Panc1 (cell line): Measurements from ENCODE around the gene VSIR. TPM values are rescaled to one million over a fixed set of nuclear protein-coding genes. Genes with fewer than 3 reads are reported as not detected.

Source experiments
- ATAC-seq: fragments of 200-7000 bp; cut with Tn5 transposase; 2 replicates; pipeline ENCODE4 v1.9.1; 2020; ENCODE audit warnings: mild to moderate bottlenecking, moderate library complexity
- BruUV-seq: library from RNA; stranded (reverse); fragments of 400-500 nt; replicated peaks from 2 replicates; lab custom pipeline; 2021; lab: Mats Ljungman, UMichigan
- CTCF ChIA-PET: fragments of 300-600 bp; sonication (Branson Sonifier 250); formaldehyde crosslinking; loops from one replicate; lab custom pipeline; 2022; ENCODE audit warnings: antibody characterized with exemption; lab: Charles Lee
- POLR2A ChIA-PET: fragments of 300-600 bp; sonication (Branson Sonifier 250); formaldehyde crosslinking; loops from one replicate; lab custom pipeline; 2022; ENCODE audit warnings: antibody characterized with exemption; lab: Charles Lee
- DNase-seq: peaks from one replicate; pipeline ENCODE4 v3.0.0-alpha.2; 2010; ENCODE audit warnings: low read depth, low spot score
- H3K27ac ChIP-seq: 2 replicates; pipeline ENCODE4 v1.5.1; 2011; ENCODE audit warnings: mild to moderate bottlenecking, low read length, inconsistent platforms
- H3K27me3 ChIP-seq: fragments of 200-500 bp; sonication (Bioruptor generic); 2 replicates; pipeline ENCODE4 v1.6.0; 2014; ENCODE audit warnings: low read length, inconsistent platforms; ENCODE audit not compliant: control insufficient read depth, insufficient read depth
- H3K36me3 ChIP-seq: fragments of 200-500 bp; sonication (Bioruptor generic); 2 replicates; pipeline ENCODE4 v1.5.1; 2014; ENCODE audit warnings: inconsistent platforms, mild to moderate bottlenecking, low read length, moderate library complexity; ENCODE audit not compliant: control insufficient read depth, insufficient read depth
- H3K4me1 ChIP-seq: 2 replicates; pipeline ENCODE4 v1.5.1; 2011; ENCODE audit warnings: inconsistent platforms, mild to moderate bottlenecking, low read length, moderate library complexity; ENCODE audit not compliant: control insufficient read depth, insufficient read depth
- H3K4me3 ChIP-seq, 2 experiments: 2 replicates each; pipeline ENCODE4 v1.5.1; 2011 to 2012; ENCODE audit warnings: low read depth in 2 of 2, low read length in 2 of 2, mild to moderate bottlenecking in 2 of 2, inconsistent platforms in 1 of 2, moderate library complexity in 1 of 2
- H3K9me3 ChIP-seq: fragments of 200-500 bp; sonication (Bioruptor generic); 2 replicates; pipeline ENCODE4 v1.5.1; 2014; ENCODE audit warnings: low read depth, mild to moderate bottlenecking, inconsistent platforms, low read length, moderate library complexity; ENCODE audit not compliant: control insufficient read depth, insufficient read depth
- CTCF ChIP-seq: fragments of 450-650 bp; IDR thresholded peaks from 2 replicates; pipeline ENCODE4 v1.5.1; 2017; ENCODE audit warnings: mild to moderate bottlenecking
- POLR2AphosphoS5 ChIP-seq: IDR thresholded peaks from 2 replicates; pipeline ENCODE4 v1.6.1; 2012; ENCODE audit warnings: mild to moderate bottlenecking, low read depth, low read length, moderate library complexity
- REST ChIP-seq, 2 experiments: IDR thresholded peaks; 2 replicates each; pipeline ENCODE4 v1.6.1; 2011 to 2012; ENCODE audit warnings: low read depth in 2 of 2, control low read depth in 1 of 2, low read length in 1 of 2, mild to moderate bottlenecking in 1 of 2, moderate library complexity in 1 of 2; ENCODE audit not compliant: insufficient read depth in 1 of 2
- SIN3A ChIP-seq: IDR thresholded peaks from 2 replicates; pipeline ENCODE4 v1.6.1; 2012; ENCODE audit warnings: low read depth, mild to moderate bottlenecking, low read length, moderate library complexity, borderline replicate concordance; ENCODE audit not compliant: insufficient read depth
- TCF7L2 ChIP-seq: IDR thresholded peaks from 2 replicates; pipeline ENCODE4 v1.6.1; 2011; ENCODE audit warnings: mild to moderate bottlenecking, low read depth, low read length, inconsistent platforms
- in situ Hi-C: cut with HindIII; loops from 2 replicates; pipeline ENCODE4 v1.10.0; 2016; ENCODE audit warnings: low sequenced_read_pairs, low pct_unique_long_range_greater_than_20kb
- intact Hi-C: fragments of 100-400 bp; cut with micrococcal nuclease; formaldehyde crosslinking; loops from one replicate; pipeline ENCODE4 v1.10.0; 2022; ENCODE audit not compliant: unreplicated experiment
- total RNA-seq: library from RNA; stranded (reverse); gene quantifications from one replicate; pipeline ENCODE4 v1.2.1, GENCODE V29; 2021; ENCODE audit not compliant: unreplicated experiment

Gene VSIR
- total RNA-seq, 1 experiment from 2014 or later = 34.9 TPM

DNA sequence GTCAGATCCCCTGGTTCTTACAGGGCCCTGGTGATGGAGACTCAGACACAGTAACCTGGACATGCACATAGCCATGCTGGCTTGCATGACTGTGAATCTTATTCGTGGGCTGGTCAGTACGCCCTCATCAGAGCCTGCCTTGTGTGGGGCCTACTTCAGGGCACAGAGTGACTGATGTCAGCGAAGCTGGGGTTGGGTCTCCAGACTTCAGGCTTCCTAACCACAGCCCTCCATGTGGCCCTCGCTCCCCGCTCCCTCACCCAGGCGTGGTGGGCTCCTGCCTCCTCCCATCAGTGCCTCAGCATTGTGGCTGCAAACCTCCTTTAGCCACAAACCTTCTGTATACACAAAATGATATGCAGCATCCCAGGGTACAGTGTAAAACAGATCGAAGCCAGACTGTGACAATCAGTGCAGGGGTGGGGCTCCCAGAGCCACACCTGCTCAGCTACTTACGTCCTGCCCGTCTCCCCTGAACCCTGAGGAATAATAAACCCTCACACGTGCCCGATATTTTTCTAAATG, 46.7 kb downstream of the VSIR start:
- Histone ChIP-seq H3K4me1 (peaks cover 10% of the 10 kb centered on the region; the same call in 1 of the 2 replicates), H3K36me3 (no peaks in the 10 kb centered on the region), H3K27ac (no peak overlapping the region), H3K9me3 (no peaks in the 10 kb centered on the region), H3K4me3 (no peak overlapping the region), H3K27me3 (no peaks in the 10 kb centered on the region)
- in situ Hi-C loops = no loop called here
- intact Hi-C loops = no loop called here
- CTCF ChIA-PET = no interaction called here
- peak; percentile 44 for ATAC-seq
- no TSS peak for BruUV-seq
- POLR2A ChIA-PET = no interaction called here
- no peak for DNase-seq
- TF ChIP-seq TCF7L2 (no peak), POLR2AphosphoS5 (no peak), CTCF (no peak), SIN3A (no peak), REST (IDR thresholded peaks at IDR 0.05; ENCODE audit: insufficient read depth in 1 of 2, low read depth in 2 of 2, low read length in 1 of 2) (no peak)

GRCh38 chr10:71725998-71726579, 47.2 kb downstream of the VSIR start:
- no peaks in the 10 kb centered on the region for H3K36me3 ChIP-seq
- no peak overlapping the region for H3K4me3 ChIP-seq
- TF ChIP-seq SIN3A = no peak
- no peak for TF ChIP-seq CTCF
- no peak for TF ChIP-seq REST (IDR thresholded peaks at IDR 0.05; ENCODE audit: insufficient read depth in 1 of 2, low read depth in 2 of 2, low read length in 1 of 2)
- TF ChIP-seq POLR2AphosphoS5 = no peak
- TF ChIP-seq TCF7L2 = no peak
- peak; percentile 62 for ATAC-seq
- POLR2A ChIA-PET = no interaction called here
- no TSS peak for BruUV-seq
- DNase-seq = no peak
- H3K9me3 ChIP-seq = no peaks in the 10 kb centered on the region
- no peaks in the 10 kb centered on the region for H3K27me3 ChIP-seq
- in situ Hi-C loops (no loop called here), intact Hi-C loops (no loop called here)
- H3K4me1 ChIP-seq = peaks cover 10% of the 10 kb centered on the region; the same call in 1 of the 2 replicates
- H3K27ac ChIP-seq = no peak overlapping the region
- CTCF ChIA-PET = interaction anchor here (0.8 kb wide), 1 partner anchor 9 kb away, joined by 3 read pairs; no protein-coding TSS in a partner anchor
